Activated CD4-positive, CD25-positive, alpha-beta regulatory T cell treated with anti-CD3 and anti-CD28 coated beads, Interleukin-2, amount 50 U/mL, for 16 hours (primary cell): ENCODE results near the gene HNRNPCL4.
"Not testable (repeated sequence)": the region's sequence is repeated elsewhere in the genome, so short reads cannot be mapped to it uniquely, and the experiment has no call there.

Experiments
- DNase-seq: peaks from one replicate; pipeline ENCODE4 v3.0.0-alpha.2; 2020; ENCODE audit warnings: low read depth, low spot score

The HNRNPCL4 gene

DNA sequence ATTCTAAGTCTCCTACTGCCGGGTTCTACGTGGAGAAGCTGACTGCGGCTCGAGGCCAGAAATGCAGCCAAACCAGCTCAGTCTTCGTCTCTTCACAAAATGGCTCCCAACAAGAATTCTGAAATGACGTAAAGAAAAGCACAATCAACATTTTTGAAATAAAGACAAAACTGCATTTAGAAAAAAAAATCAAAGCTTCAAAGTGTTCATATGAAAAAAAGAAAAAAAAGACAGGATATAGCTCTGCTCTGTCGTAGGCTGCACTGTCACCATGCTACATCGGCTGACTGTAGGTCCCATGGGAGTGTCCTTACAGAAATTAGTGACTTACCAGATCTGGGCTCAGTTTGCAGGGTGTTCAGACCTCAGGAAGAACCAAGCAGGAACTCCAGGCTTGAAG lies at the start of gene HNRNPCL4:
Gene HNRNPCL4, minus strand, starts transcription at position 101 of the 400 bp plus-strand sequence. CDS start 164 bp downstream, outside the sequence.
- not testable (repeated sequence) for DNase-seq

- DNase-seq, result not testable (repeated sequence)
Measured at GRCh38 chr1:13208712-13209111, 43.3 kb upstream of the HNRNPCL4 start.

GRCh38 chr1:13201309-13201708 lies 35.9 kb upstream of the HNRNPCL4 start, which contains the start of gene PRAMEF13:
TSS of gene PRAMEF13 (minus strand) at chr1:13201409. CDS start at chr1:13199589, 1,820 bp downstream.
- DNase-seq, result not testable (repeated sequence)

- DNase-seq, result not testable (repeated sequence)
Measured at GRCh38 chr1:13171548-13171947, 6.1 kb upstream of the HNRNPCL4 start, which contains the start of gene PRAMEF9. TSS of gene PRAMEF9 (plus strand) at chr1:13171848. CDS start at chr1:13175281, 3,433 bp downstream.

- DNase-seq, result not testable (repeated sequence)
Measured at GRCh38 chr1:13155909-13156308, 9.5 kb downstream of the HNRNPCL4 start, which contains the start of gene PRAMEF26. TSS of gene PRAMEF26 (minus strand) at chr1:13156009. CDS start at chr1:13153095, 2,914 bp downstream.

DNA sequence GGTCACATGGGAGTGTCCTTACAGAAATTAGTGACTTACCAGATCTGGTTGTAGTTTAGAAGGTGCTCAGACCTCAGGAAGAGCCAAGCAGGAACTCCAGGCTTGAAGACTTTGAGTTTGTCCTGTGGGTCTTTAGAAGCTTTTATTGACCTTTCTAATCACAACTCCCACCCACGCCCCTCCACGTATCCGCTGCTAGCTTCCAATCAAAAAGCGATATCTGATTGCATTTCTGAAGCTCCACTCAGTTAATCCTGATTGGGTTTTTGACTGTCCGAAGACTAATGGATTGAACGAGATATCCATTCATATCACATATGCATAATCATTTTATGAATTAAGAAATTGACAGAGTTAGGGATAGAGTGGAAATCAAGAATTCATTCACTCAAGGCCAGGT lies 48.7 kb downstream of the HNRNPCL4 start, which contains the start of gene HNRNPCL2:
Gene HNRNPCL2, minus strand, starts transcription at position 101 of the 400 bp plus-strand sequence. CDS start 454 bp downstream, outside the sequence.
- not testable (repeated sequence) for DNase-seq
